ENCODE results near the gene MAPT. TPM values are rescaled to one million over a fixed set of nuclear protein-coding genes. Genes with fewer than 3 reads are reported as not detected.
"Not testable (repeated sequence)": the region's sequence is repeated elsewhere in the genome, so short reads cannot be mapped to it uniquely, and the experiment has no call there.

Gene MAPT
- total RNA-seq, 3 donors from 2014 or later (not counting 1 experiment from before 2014, with no cell fraction given), result 0.14 to 1.3 (median 0.58) TPM

DNA sequence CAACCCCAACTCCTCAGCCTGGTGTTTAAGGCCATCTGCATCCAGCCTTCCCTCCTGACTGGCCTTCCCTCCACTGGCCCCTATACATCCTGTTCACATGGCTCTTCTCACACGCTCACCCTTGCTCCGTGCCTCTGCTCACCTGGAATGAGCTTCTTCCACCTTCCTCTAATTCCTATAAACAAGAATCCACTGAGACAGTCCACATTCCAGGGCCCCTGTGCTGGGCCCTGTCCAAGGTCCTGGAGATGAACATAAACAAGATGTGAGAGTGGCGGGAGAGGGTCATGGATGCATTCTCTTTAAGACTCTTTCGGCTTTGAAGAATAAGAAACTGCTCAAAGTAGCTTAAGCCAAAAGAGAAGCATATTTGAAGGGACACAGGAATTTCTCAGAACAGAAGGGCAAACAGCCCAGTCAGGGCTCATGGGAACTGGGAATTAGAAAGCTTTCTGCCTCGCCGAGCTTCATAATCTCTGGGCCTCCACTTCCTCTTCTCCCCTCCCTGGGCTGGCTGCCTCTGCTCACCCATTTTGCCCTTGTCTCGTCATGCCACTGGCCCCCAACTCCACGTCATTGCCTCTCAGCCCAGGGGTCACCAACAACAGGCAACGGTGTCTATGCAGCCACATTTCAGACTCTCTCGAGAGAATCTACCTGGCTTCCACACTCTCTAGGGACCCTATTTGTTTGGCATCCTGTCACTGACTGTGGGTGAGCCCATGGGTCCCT lies 36.2 kb upstream of the MAPT start:
- Mint-ChIP-seq H3K27ac (no peak overlapping the region), H3K36me3 (no peaks in the 10 kb centered on the region), H3K4me1 (no peaks in the 10 kb centered on the region), H3K9me3 (no peaks in the 10 kb centered on the region), H3K4me3 (no peak overlapping the region), H3K27me3 (ENCODE audit: low read depth in 2 of 2) (peaks cover 30 to 70% of the 10 kb centered on the region in 2 donors)
- Histone ChIP-seq H3K4me1 (ENCODE audit: control insufficient read depth, insufficient read depth, low read length) (no peaks in the 10 kb centered on the region), H3K27me3 (ENCODE audit: control insufficient read depth, insufficient read depth, low read length) (no peaks in the 10 kb centered on the region), H3K9me3 (ENCODE audit: control insufficient read depth, insufficient read depth, low read length) (no peaks in the 10 kb centered on the region), H3K27ac (ENCODE audit: low read length) (no peak overlapping the region), H3K36me3 (ENCODE audit: control insufficient read depth, insufficient read depth, low read length) (no peaks in the 10 kb centered on the region), H3K4me3 (ENCODE audit: low read length) (no peak overlapping the region)
- 53% methylated on average over 10 of the region's 10 CpGs for WGBS (ENCODE audit: insufficient coverage)
- DNase-seq (no peak), ATAC-seq (no peak)
- TF ChIP-seq, protein P1, sequence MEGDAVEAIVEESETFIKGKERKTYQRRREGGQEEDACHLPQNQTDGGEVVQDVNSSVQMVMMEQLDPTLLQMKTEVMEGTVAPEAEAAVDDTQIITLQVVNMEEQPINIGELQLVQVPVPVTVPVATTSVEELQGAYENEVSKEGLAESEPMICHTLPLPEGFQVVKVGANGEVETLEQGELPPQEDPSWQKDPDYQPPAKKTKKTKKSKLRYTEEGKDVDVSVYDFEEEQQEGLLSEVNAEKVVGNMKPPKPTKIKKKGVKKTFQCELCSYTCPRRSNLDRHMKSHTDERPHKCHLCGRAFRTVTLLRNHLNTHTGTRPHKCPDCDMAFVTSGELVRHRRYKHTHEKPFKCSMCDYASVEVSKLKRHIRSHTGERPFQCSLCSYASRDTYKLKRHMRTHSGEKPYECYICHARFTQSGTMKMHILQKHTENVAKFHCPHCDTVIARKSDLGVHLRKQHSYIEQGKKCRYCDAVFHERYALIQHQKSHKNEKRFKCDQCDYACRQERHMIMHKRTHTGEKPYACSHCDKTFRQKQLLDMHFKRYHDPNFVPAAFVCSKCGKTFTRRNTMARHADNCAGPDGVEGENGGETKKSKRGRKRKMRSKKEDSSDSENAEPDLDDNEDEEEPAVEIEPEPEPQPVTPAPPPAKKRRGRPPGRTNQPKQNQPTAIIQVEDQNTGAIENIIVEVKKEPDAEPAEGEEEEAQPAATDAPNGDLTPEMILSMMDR (IDR thresholded peaks at IDR 0.05), result no peak
- intact Hi-C loops (cut with micrococcal nuclease), result no loop called here

DNA sequence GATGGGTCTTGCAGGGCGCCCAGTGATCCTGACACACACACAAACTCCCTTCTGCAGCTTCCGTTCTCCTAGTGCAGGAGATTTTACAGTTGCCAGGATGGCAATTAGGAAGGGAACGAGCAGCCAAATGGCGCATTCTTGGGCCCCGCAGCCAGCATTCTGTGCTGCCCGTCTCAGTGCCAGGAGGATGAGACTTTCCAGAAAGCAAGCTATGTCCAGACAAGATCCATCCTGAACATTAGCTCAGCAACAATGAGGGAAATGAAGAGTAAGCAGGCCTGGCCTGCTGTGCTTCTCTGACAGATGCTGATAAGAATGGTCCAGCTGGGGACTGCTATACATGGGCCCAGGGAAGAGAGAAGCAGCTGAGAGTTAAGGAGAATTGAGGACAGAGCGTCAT lies 33.2 kb upstream of the MAPT start:
- no peak overlapping the region for H3K27ac Mint-ChIP-seq
- DNase-seq, result no peak
- H3K4me1 ChIP-seq (ENCODE audit: control insufficient read depth, insufficient read depth, low read length), result no peaks in the 10 kb centered on the region
- no peaks in the 10 kb centered on the region for H3K9me3 ChIP-seq (ENCODE audit: control insufficient read depth, insufficient read depth, low read length)
- intact Hi-C loops (cut with micrococcal nuclease), result no loop called here
- H3K4me3 ChIP-seq (ENCODE audit: low read length), result no peak overlapping the region
- H3K36me3 Mint-ChIP-seq, result no peaks in the 10 kb centered on the region
- H3K27ac ChIP-seq (ENCODE audit: low read length), result no peak overlapping the region
- no peaks in the 10 kb centered on the region for H3K4me1 Mint-ChIP-seq
- no peak overlapping the region for H3K4me3 Mint-ChIP-seq
- peaks cover 34 to 78% of the 10 kb centered on the region in 2 donors for H3K27me3 Mint-ChIP-seq (ENCODE audit: low read depth in 2 of 2)
- TF ChIP-seq, protein P1 (IDR thresholded peaks at IDR 0.05), result no peak
- H3K27me3 ChIP-seq (ENCODE audit: control insufficient read depth, insufficient read depth, low read length), result no peaks in the 10 kb centered on the region
- no peaks in the 10 kb centered on the region for H3K9me3 Mint-ChIP-seq
- WGBS (ENCODE audit: insufficient coverage), result 90% methylated on average over 7 of the region's 7 CpGs
- H3K36me3 ChIP-seq (ENCODE audit: control insufficient read depth, insufficient read depth, low read length), result no peaks in the 10 kb centered on the region
- no peak for ATAC-seq

DNA sequence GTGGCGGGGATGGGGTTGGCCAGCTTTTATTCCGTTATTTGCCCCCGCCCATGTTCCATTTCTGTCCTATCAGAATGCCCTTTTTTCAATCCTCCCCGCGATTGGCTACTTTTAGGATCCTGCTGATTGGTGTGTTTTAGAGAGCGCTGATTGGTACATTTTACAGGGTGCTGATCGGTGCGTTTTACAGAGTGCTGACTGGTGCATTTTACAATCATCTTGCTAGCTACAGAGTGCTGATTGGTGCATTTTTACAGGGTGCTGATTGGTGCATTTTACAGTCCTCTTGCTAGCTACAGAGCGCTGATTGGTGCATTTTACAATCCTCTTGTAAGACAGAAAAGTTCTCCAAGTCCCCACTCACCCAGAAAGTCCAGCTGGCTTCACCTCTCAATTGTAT lies 32.2 kb upstream of the MAPT start:
- H3K4me1 Mint-ChIP-seq; intact Hi-C loops (cut with micrococcal nuclease); H3K27ac ChIP-seq (ENCODE audit: low read length); H3K4me1 ChIP-seq (ENCODE audit: control insufficient read depth, insufficient read depth, low read length); H3K4me3 ChIP-seq (ENCODE audit: low read length); H3K4me3 Mint-ChIP-seq; ATAC-seq; H3K27ac Mint-ChIP-seq; H3K36me3 Mint-ChIP-seq; H3K27me3 ChIP-seq (ENCODE audit: control insufficient read depth, insufficient read depth, low read length); DNase-seq; H3K36me3 ChIP-seq (ENCODE audit: control insufficient read depth, insufficient read depth, low read length); H3K9me3 Mint-ChIP-seq; H3K9me3 ChIP-seq (ENCODE audit: control insufficient read depth, insufficient read depth, low read length): not testable (repeated sequence)
- H3K27me3 Mint-ChIP-seq (ENCODE audit: low read depth in 2 of 2), result peaks cover 34 to 80% of the 10 kb centered on the region in 2 donors
- WGBS (ENCODE audit: insufficient coverage), result 77% methylated on average over 6 of the region's 9 CpGs

DNA sequence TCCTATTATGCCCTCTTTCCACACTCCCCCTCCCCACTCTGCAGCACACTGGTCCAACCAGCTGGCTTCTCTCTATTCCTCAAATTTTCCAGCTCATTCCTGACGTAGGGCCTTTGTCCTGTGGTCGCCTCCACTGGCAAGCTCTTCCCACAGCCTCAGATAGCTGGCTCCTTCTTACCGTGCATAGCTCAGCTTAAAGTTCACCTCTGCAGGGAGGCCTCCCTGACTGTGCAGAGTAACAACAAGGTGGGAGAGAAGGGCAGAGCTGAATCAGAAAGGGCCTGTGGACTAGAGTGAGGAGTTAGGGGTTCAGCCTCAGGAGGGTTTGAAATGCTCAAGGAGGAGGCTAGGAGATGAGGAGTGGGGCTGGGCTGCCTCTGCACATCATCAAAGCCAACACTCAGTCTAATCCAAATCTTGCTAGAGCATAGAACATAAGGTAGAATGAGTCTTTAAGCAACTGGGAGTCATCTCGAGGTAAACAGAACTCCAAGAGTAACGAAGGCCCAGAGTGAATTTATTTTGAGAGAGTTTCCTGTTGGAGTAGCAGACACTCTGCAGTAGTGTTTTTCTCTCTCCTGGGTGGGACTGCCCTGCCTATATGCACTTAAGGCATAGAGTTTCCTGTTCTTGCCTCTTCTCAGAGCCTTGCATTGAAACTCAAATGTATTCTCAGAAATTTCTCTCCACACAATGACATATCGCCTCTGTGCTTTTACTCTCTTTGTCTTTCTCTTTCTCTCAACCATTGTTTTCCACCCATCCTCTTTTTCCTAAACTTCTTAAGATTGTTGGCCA lies 30.3 kb upstream of the MAPT start:
- no peaks in the 10 kb centered on the region for H3K4me1 Mint-ChIP-seq
- Histone ChIP-seq H3K27me3 (ENCODE audit: control insufficient read depth, insufficient read depth, low read length) (no peaks in the 10 kb centered on the region), H3K4me3 (ENCODE audit: low read length) (no peak overlapping the region), H3K36me3 (ENCODE audit: control insufficient read depth, insufficient read depth, low read length) (no peaks in the 10 kb centered on the region), H3K4me1 (ENCODE audit: control insufficient read depth, insufficient read depth, low read length) (no peaks in the 10 kb centered on the region), H3K27ac (ENCODE audit: low read length) (no peak overlapping the region), H3K9me3 (ENCODE audit: control insufficient read depth, insufficient read depth, low read length) (no peaks in the 10 kb centered on the region)
- no peak for ATAC-seq
- no peak overlapping the region for H3K27ac Mint-ChIP-seq
- H3K4me3 Mint-ChIP-seq, result no peak overlapping the region
- no peaks in the 10 kb centered on the region for H3K9me3 Mint-ChIP-seq
- intact Hi-C loops (cut with micrococcal nuclease), result no loop called here
- no peaks in the 10 kb centered on the region for H3K36me3 Mint-ChIP-seq
- H3K27me3 Mint-ChIP-seq (ENCODE audit: low read depth in 2 of 2), result peaks cover 27 to 71% of the 10 kb centered on the region in 2 donors
- no peak for DNase-seq
- 72% methylated on average over 6 of the region's 6 CpGs for WGBS (ENCODE audit: insufficient coverage)
- TF ChIP-seq, protein P1 (IDR thresholded peaks at IDR 0.05), result no peak

Data from natural killer cell (primary cell).